K562 (cell line): Measurements from ENCODE around the gene SLC4A2. TPM values are rescaled to one million over a fixed set of nuclear protein-coding genes. Genes with fewer than 3 reads are reported as not detected.

ENCODE experiments used
- ATAC-seq: fragments of 200-7000 bp; cut with Tn5 transposase; 3 replicates; pipeline ENCODE4 v1.9.1; 2020; ENCODE audit warnings: moderate library complexity
- BruUV-seq: library from RNA; stranded (reverse); fragments of 400-500 nt; replicated peaks from 2 replicates; lab custom pipeline; 2021; lab: Mats Ljungman, UMichigan
- CTCF ChIA-PET: fragments of 300-600 bp; formaldehyde crosslinking; extraction: SDS; loops from one replicate; lab custom pipeline; 2021; ENCODE audit warnings: low intra/inter-chr PET ratio; lab: Yijun Ruan, JAX
- POLR2A ChIA-PET: fragments of 300-600, 350-650 bp; sonication (Branson Sonifier 250); formaldehyde crosslinking; extraction: SDS; loops from one replicate; lab custom pipeline; 2021; ENCODE audit warnings: antibody characterized with exemption, inconsistent platforms; lab: Yijun Ruan, JAX
- DNase-seq, 4 experiments: peaks; one replicate each; pipeline versions ENCODE4 v3.0.0 to v3.0.0-alpha.2; 2011 to 2018; ENCODE audit warnings: low spot score in 3 of 4, mixed read lengths in 3 of 4; ENCODE audit errors: extremely low read depth in 1 of 4
- FAIRE-seq: peaks from 2 replicates; lab custom pipeline; 2011; peaks lifted over from hg19 to GRCh38; lab: Jason Lieb, UNC
- H2AFZ ChIP-seq: 2 replicates; pipeline ENCODE4 v1.6.0; 2011; ENCODE audit warnings: low read depth, low read length, control low read depth, inconsistent platforms
- H3K27ac ChIP-seq: fragments of 200-600 bp; 3 replicates; pipeline ENCODE4 v1.8.0; 2011; ENCODE audit warnings: low read depth, mild to moderate bottlenecking, control low read depth, inconsistent platforms, low read length, moderate library complexity, mixed read lengths; ENCODE audit errors: extremely low read depth
- H3K27me3 ChIP-seq, 2 experiments: fragments of 300-600 bp in 1 of 2; 2 replicates in 1 of 2; 3 replicates in 1 of 2; pipeline versions ENCODE4 v1.6.0 to v1.8.0; 2011; ENCODE audit warnings: inconsistent platforms in 2 of 2, low read length in 2 of 2, mild to moderate bottlenecking in 1 of 2, mixed read lengths in 1 of 2, moderate library complexity in 1 of 2; ENCODE audit not compliant: control insufficient read depth in 2 of 2, insufficient read depth in 2 of 2
- H3K36me3 ChIP-seq: fragments of 300-600 bp; 3 replicates; pipeline ENCODE4 v1.8.0; 2011; ENCODE audit warnings: mild to moderate bottlenecking, low read length, inconsistent platforms; ENCODE audit not compliant: control insufficient read depth, insufficient read depth
- H3K4me1 ChIP-seq, 2 experiments: fragments of 200-600 bp in 1 of 2; replicated peaks in 1 of 2; 2 replicates in 1 of 2; 3 replicates in 1 of 2; pipeline versions ENCODE4 v1.5.1 to v1.8.0; 2011; ENCODE audit warnings: inconsistent platforms in 2 of 2, low read length in 2 of 2, mild to moderate bottlenecking in 1 of 2, mixed read lengths in 1 of 2, moderate library complexity in 1 of 2; ENCODE audit not compliant: control insufficient read depth in 2 of 2, insufficient read depth in 2 of 2
- H3K4me2 ChIP-seq: 2 replicates; pipeline ENCODE4 v1.6.1; 2011; ENCODE audit warnings: low read length, control low read depth, inconsistent platforms, mixed read lengths; ENCODE audit not compliant: insufficient read depth
- H3K4me3 ChIP-seq: fragments of 200-600 bp; sonication (generic), shearing (Covaris generic); 2 replicates; pipeline ENCODE4 v1.5.1; 2016; ENCODE audit warnings: control low read depth, inconsistent platforms
- H3K79me2 ChIP-seq: fragments of 200-600 bp; 3 replicates; pipeline ENCODE4 v1.8.0; 2011; ENCODE audit warnings: low read length, inconsistent platforms; ENCODE audit not compliant: control insufficient read depth, insufficient read depth
- H3K9ac ChIP-seq, 2 experiments: 2 replicates each; pipeline versions ENCODE4 v1.6.0 to v1.6.1; 2011; ENCODE audit warnings: low read depth in 2 of 2, low read length in 2 of 2, control low read depth in 1 of 2, inconsistent platforms in 1 of 2, mild to moderate bottlenecking in 1 of 2, mixed read lengths in 1 of 2; ENCODE audit not compliant: insufficient read depth in 1 of 2
- H3K9me1 ChIP-seq: one replicate; pipeline ENCODE4 v1.6.0; 2011; ENCODE audit warnings: inconsistent platforms, mild to moderate bottlenecking, low read length, moderate library complexity; ENCODE audit not compliant: control insufficient read depth, insufficient read depth
- H3K9me3 ChIP-seq: replicated peaks from 2 replicates; pipeline ENCODE4 v1.5.1; 2011; ENCODE audit warnings: low read depth, low read length, inconsistent platforms; ENCODE audit not compliant: control insufficient read depth, insufficient read depth
- H4K20me1 ChIP-seq: replicated peaks from 2 replicates; pipeline ENCODE4 v1.6.1; 2011; ENCODE audit warnings: low read length, inconsistent platforms, mixed read lengths; ENCODE audit not compliant: control insufficient read depth, insufficient read depth
- HCFC1 ChIP-seq: IDR thresholded peaks from 2 replicates; pipeline ENCODE4 v1.6.1; 2012; ENCODE audit warnings: low read depth, low read length, improper control_type of control experiment
- MCM7 ChIP-seq, 2 experiments: fragments of 450-650 bp; IDR thresholded peaks; 2 replicates each; pipeline ENCODE4 v1.6.1; 2016 to 2018
- POLR2G ChIP-seq: fragments of 200-400 bp; formaldehyde crosslinking; IDR thresholded peaks from 2 replicates; pipeline ENCODE4 v1.6.1; 2017; ENCODE audit warnings: low read depth, mild to moderate bottlenecking, antibody characterized with exemption, low read length, moderate library complexity
- SNIP1 ChIP-seq: fragments of 450-650 bp; IDR thresholded peaks from 2 replicates; pipeline ENCODE4 v1.7.1; 2017; ENCODE audit warnings: low read depth, mild to moderate bottlenecking
- ZMIZ1 ChIP-seq, 2 experiments: fragments of 150-350 bp in 1 of 2; IDR thresholded peaks; 2 replicates each; pipeline ENCODE4 v1.6.1; 2012 to 2016; ENCODE audit warnings: low read depth in 2 of 2, low read length in 2 of 2, mild to moderate bottlenecking in 1 of 2, moderate library complexity in 1 of 2
- ZNF143 ChIP-seq: sonication (generic); formaldehyde crosslinking; IDR thresholded peaks from 2 replicates; pipeline ENCODE4 v1.9.0; 2022; ENCODE audit warnings: mild to moderate bottlenecking, missing genetic modification reagents
- WGBS: fragments of 100-300 bp; shearing (Covaris generic); methylation state at CpG from one replicate; pipeline ENCODE4 v1.1.6; 2016; ENCODE audit warnings: low coverage, mixed read lengths; ENCODE audit not compliant: insufficient coverage; ENCODE audit errors: missing lambda C conversion rate; 5-methylcytosine and 5-hydroxymethylcytosine counted together
- in situ Hi-C: fragments of 300-500 bp; cut with MboI; formaldehyde crosslinking; loops from 4 replicates; pipeline ENCODE4 v1.15.0; 2018; ENCODE audit warnings: inconsistent platforms, mixed read lengths
- intact Hi-C: fragments of 100-400 bp; cut with micrococcal nuclease; formaldehyde crosslinking; loops from 2 replicates; pipeline ENCODE4 v1.14.2; 2022
- polyA plus RNA-seq, 8 experiments: library from polyadenylated mRNA; depleted of rRNA in 4 of 8; stranded (reverse) in 5 of 8; unstranded in 3 of 8; fragments of >200 nt; fragmentation: Nextera tagmentation in 2 of 8; fragmentation: Illumina TruSeq in 1 of 8; extraction: Ambion mirVana in 2 of 8; extraction: Trizol in 1 of 8; gene quantifications; 2 replicates each; pipeline versions ENCODE4 v1.2.1 to v1.2.3, GENCODE V29; 2011 to 2014; ENCODE audit warnings: inconsistent platforms in 1 of 8, missing spikeins in 1 of 8
- total RNA-seq, 7 experiments: library from RNA; depleted of rRNA in 6 of 7; stranded (reverse); fragments of >200 nt in 6 of 7; fragmentation: Illumina TruSeq in 2 of 7; extraction: Trizol in 2 of 7; gene quantifications; 2 replicates each; pipeline versions ENCODE4 v1.2.1 to v1.2.3, GENCODE V29; 2011 to 2021; ENCODE audit warnings: low replicate concordance in 1 of 7

Gene SLC4A2
- total and polyA plus RNA-seq, 9 of the 15 experiments (the other 6 are each of a cell fraction or from before 2014, with no cell fraction given): 11.4 to 375 (median 130) TPM

- FAIRE-seq (no peak), ATAC-seq (no peak), DNase-seq (no peak)
- Histone ChIP-seq H4K20me1 (0 out of 2 replicates have a peak, but pooled peaks cover 3% of the 10 kb centered on the region), H3K9me1 (peaks cover 6% of the 10 kb centered on the region), H3K9me3 (no peaks in the 10 kb centered on the region), H3K36me3 (peaks cover 21% of the 10 kb centered on the region), H3K79me2 (no peaks in the 10 kb centered on the region), H3K4me3 (no peak overlapping the region), H3K9ac (no peak overlapping the region), H3K4me2 (no peak overlapping the region), H3K4me1 (peaks cover 7 to 56% of the 10 kb centered on the region in 2 experiments), H3K27me3 (no peaks in the 10 kb centered on the region), H2AFZ (no peak overlapping the region), H3K27ac (no peak overlapping the region)
- in situ Hi-C loops (no loop called here), intact Hi-C loops (no loop called here)
- BruUV-seq: no TSS peak
- CTCF ChIA-PET: no interaction called here
- WGBS: 84% methylated on average over 11 of the region's 11 CpGs
- POLR2A ChIA-PET: interaction anchor here (0.6 to 0.8 kb wide), 2 partner anchors 8 to 16 kb away, joined by 3 read pairs; no protein-coding TSS in a partner anchor
- TF ChIP-seq POLR2G (peak; percentile 53; the same call in 1 of the 2 replicates), ZMIZ1 (IDR thresholded peaks at IDR 0.05; ENCODE audit: low read depth in 2 of 2, low read length in 2 of 2) (no peak), SNIP1 (no peak), HCFC1 (no peak), MCM7 (IDR thresholded peaks at IDR 0.05) (no peak), ZNF143 (CRISPR knock-in tag) (no peak)
Measured at GRCh38 chr7:151045262-151045661, 14.1 kb upstream of the SLC4A2 start.
